ENCODE measurements around the gene KRTAP5-9. TPM values are rescaled to one million over a fixed set of nuclear protein-coding genes. Genes with fewer than 3 reads are reported as not detected.
"Not testable (repeated sequence)": the region's sequence is repeated elsewhere in the genome, so short reads cannot be mapped to it uniquely, and the experiment has no call there.

Gene KRTAP5-9
- total RNA-seq, 2 donors from 2014 or later, result 0.61 to 1.2 TPM

GRCh38 chr11:71554996-71555395, 6.8 kb downstream of the KRTAP5-9 start:
- intact Hi-C loops (cut with DNase I, micrococcal nuclease), result no loop called here
- no peak for ATAC-seq
- no peak for DNase-seq

DNA sequence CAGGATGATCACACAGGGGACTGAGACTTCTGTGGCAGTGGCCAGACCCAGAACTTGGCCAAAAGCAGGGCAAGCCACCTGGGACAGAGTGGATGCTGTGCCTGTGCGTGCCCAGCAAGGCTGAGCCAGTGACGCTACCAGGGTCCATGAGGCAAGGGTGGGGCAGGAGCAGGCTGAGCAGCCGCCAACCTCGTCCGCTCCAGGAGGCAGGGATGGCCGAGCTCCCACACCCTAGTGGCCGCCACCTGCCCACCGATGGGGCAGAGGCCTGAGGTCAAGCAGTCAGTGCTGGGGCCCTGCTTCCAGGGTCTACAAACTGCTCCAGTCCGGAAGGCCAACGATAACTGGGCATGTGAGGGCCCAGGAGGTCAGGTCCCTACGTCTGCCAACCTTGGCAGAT, 7.3 kb downstream of the KRTAP5-9 start:
- ATAC-seq (no peak), DNase-seq (no peak)
- intact Hi-C loops (cut with DNase I, micrococcal nuclease), result no loop called here

DNA sequence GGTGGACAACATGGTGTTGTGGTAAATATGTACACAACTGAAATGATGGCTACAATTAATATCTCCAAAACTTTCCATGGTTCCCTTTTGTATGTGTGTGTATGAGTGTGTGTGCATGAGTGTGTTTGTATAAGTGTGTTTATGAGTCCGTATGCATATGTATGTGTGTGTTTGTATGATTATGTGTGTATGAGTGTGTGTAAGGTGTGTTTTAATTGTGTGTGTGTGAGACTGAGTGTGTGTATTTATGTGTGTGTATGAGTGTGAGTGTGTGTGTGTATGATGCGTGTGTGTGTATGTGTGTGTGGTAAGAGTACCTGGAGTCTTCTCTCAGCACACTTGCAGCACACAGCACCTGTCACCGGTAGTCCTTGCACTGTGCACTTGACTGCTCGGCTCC, 7.8 kb downstream of the KRTAP5-9 start:
- intact Hi-C loops (cut with DNase I, micrococcal nuclease), result no loop called here
- no peak for DNase-seq
- no peak for ATAC-seq

- no peak for DNase-seq
- intact Hi-C loops (cut with DNase I, micrococcal nuclease), result no loop called here
- ATAC-seq, result no peak
These were observed 9.0 kb downstream of the KRTAP5-9 start for GRCh38 chr11:71557257-71557656.

DNA sequence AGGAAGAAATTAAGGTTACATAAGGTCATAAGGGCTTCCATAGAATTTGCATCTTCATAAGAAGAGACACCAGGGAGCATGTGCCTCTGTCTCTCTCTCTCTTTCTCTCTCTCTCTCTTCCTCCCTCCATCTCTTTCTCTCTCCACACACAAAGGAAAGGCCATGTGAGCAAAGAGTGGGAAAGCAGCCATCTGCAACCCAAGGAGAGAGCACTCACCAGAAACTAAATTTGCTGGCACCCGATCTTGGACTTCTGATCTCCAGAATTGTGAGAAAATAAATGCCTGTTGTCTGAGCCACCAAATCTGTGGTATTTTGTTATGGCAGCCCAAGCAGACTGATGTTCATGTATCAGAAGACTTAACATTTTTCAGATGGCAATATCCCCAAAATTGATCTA, 10.8 kb downstream of the KRTAP5-9 start:
- intact Hi-C loops (cut with DNase I, micrococcal nuclease), result no loop called here
- no peak for DNase-seq
- no peak for ATAC-seq

GRCh38 chr11:71562120-71562519, 13.9 kb downstream of the KRTAP5-9 start:
- no peak for DNase-seq
- intact Hi-C loops (cut with DNase I, micrococcal nuclease), result no loop called here

DNA sequence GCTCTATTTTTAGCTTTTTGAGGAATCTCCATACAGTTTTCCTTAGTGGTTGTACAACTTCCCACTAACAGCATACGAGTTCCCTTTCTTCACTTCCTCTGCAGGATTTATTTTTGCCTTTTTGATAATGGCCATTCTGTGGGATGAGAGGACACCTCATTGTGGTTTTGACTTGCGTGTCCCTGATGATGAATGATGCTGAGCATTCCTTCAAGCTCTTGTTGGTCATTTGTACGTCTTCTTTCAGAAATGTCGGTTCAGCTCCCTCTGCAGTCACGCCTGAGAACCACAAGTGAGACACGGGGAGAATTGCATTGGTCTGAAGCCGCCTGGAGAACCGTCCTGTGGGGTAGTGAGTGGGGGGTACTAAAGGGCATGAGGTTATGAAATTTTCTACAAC, 15.2 kb downstream of the KRTAP5-9 start:
- DNase-seq (peak in 1 of 2 donors; percentile 32), ATAC-seq (peak; percentile 64)
- intact Hi-C loops (cut with DNase I, micrococcal nuclease), result no loop called here

More at GRCh38 chr11:71562120-71562519, 13.9 kb downstream of the KRTAP5-9 start:
- no peak for ATAC-seq

- DNase-seq, result no peak
- peak; percentile 47 for ATAC-seq
- intact Hi-C loops (cut with DNase I, micrococcal nuclease), result no loop called here
These were observed 16.2 kb downstream of the KRTAP5-9 start for GRCh38 chr11:71564430-71564829.

GRCh38 chr11:71565263-71565662, 17.0 kb downstream of the KRTAP5-9 start, which contains the start of gene KRTAP5-10:
KRTAP5-10 (plus strand) TSS chr11:71565563; CDS start chr11:71565588, 25 bp downstream.
- no peak for DNase-seq
- no peak for ATAC-seq
- intact Hi-C loops (cut with DNase I, micrococcal nuclease), result no loop called here

DNA sequence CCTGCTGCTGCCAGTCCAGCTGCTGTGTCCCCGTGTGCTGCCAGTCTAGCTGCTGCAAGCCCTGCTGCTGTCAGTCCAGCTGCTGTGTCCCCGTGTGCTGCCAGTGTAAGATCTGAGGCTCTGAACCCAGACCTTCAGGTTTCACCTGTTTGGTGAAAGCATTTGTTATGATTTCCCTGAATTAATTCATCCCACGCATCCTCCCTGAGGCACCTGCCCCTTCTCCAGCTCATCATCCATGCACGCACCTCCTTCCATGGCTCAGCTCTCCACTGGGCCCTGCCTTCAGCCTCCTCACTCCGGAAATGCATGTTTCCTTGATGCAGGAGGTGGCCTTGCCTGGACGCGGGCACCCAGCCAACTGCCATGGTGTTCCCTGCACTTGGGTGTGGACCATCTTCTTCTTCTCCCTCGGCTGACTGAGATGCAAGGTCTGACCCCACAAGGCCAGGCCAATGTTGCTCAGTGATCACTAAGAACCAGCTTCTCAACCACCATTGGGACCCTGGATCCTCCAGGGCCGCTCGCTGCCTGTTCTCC, 17.9 kb downstream of the KRTAP5-9 start:
- ATAC-seq (peak; percentile 60), DNase-seq (peak in 1 of 2 donors; percentile 38)
- intact Hi-C loops (cut with DNase I, micrococcal nuclease), result no loop called here

GRCh38 chr11:71566626-71567599, 18.7 kb downstream of the KRTAP5-9 start:
- ATAC-seq, result peak; percentile 50
- intact Hi-C loops (cut with DNase I, micrococcal nuclease); DNase-seq: not testable (repeated sequence)

- DNase-seq; intact Hi-C loops (cut with DNase I, micrococcal nuclease); ATAC-seq: not testable (repeated sequence)
These were observed 19.4 kb downstream of the KRTAP5-9 start for GRCh38 chr11:71567633-71568032.

DNA sequence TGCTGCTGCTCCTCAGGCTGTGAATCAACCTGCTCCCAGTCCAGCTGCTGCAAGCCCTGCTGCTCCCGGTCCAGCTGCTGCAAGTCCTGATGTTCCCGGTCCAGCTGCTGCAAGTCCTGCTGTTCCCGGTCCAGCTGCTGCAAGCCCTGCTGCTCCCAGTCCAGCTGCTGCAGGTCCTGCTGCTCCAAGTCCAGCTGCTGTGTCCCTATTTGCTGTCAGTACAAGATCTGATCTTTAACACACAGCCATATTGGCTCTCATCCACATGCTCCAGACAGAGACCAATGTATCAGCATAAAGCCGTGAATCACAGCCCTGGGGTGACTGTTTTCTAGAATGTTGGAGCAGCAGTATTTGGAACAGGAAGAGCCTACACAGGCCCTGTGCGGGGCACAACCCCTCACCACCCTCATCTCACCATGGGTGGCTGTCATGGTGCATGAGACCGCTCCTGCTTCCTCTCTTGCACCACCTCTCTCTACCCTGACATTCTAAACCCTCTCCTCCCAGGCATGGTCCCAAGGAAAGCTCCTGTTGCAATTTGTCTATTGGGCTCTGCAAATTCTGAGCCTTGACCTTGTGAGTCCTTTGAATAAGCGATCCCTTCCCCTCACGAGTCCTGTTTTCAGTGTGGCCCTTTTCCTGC, 20.6 kb downstream of the KRTAP5-9 start:
- no peak for DNase-seq
- intact Hi-C loops (cut with DNase I, micrococcal nuclease), result no loop called here
- no peak for ATAC-seq

- DNase-seq; ATAC-seq; intact Hi-C loops (cut with DNase I, micrococcal nuclease): not testable (repeated sequence)
These were observed 23.1 kb downstream of the KRTAP5-9 start for GRCh38 chr11:71571101-71571850.

GRCh38 chr11:71572811-71573210, 24.6 kb downstream of the KRTAP5-9 start:
- DNase-seq (no peak), ATAC-seq (no peak)
- intact Hi-C loops (cut with DNase I, micrococcal nuclease), result no loop called here

GRCh38 chr11:71574418-71574817, 26.2 kb downstream of the KRTAP5-9 start:
- intact Hi-C loops (cut with DNase I, micrococcal nuclease), result no loop called here
- DNase-seq, result no peak

DNA sequence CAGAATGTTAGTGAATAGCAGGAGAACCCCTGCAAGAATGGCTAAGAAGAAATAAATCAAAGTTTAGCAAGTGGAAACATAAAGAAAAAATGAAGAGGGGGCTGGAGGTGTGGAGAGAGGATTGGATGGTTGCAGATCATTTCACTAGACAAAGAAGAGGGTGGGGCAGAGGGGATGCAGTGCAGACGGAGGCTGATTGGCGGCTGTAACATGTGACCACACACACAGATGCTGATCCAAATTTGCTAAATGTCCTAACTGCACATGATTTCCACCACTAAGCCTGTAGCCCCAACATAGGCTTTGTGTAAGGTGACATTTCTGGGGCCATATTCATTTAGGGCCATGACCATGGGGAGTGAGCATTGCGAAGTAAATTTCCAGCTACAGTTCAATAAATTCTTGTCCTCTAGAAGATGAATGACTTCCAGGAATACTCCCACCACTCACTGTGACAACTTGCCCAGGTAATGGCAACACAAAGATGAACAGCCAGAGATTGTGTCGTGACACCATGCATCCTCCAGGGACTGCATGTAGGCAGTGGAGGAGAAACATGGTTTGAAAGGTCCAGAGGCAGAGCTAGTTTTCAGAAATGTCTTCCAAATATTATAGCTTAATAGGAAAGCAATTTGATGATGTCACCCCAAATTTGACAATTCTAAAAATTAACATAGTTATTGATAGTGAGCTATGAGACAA, 27.7 kb downstream of the KRTAP5-9 start:
- intact Hi-C loops (cut with DNase I, micrococcal nuclease), result no loop called here

More at GRCh38 chr11:71574418-71574817, 26.2 kb downstream of the KRTAP5-9 start:
- no peak for ATAC-seq

More for the DNA sequence above, 27.7 kb downstream of the KRTAP5-9 start:
- no peak for DNase-seq
- ATAC-seq, result no peak
